GM10266 (cell line): ENCODE data around the gene ZNF213.
A peak's percentile ranks its signal among the peaks of the same experiment; 100 is the strongest.

Source experiments
- DNase-seq: peaks from one replicate; pipeline ENCODE4 v3.0.0; 2012; ENCODE audit errors: extremely low spot score
- CTCF ChIP-seq: IDR thresholded peaks from 2 replicates; pipeline ENCODE4 v1.5.1; 2012; ENCODE audit warnings: mild to moderate bottlenecking, low read depth; ENCODE audit not compliant: control insufficient read depth, insufficient read depth; ENCODE audit errors: missing control alignments

The ZNF213 gene

GRCh38 chr16:3098459-3099394 is 36.1 kb upstream of the ZNF213 start, which contains the start of gene ZSCAN10:
Gene ZSCAN10, minus strand, starts transcription at chr16:3099294. Its CDS starts 6,357 bp downstream, at chr16:3092937.
- DNase-seq: no peak
- TF ChIP-seq CTCF: no peak

GRCh38 chr16:3099395-3099731 is 35.5 kb upstream of the ZNF213 start:
- DNase-seq: no peak
- no peak for TF ChIP-seq CTCF

DNA sequence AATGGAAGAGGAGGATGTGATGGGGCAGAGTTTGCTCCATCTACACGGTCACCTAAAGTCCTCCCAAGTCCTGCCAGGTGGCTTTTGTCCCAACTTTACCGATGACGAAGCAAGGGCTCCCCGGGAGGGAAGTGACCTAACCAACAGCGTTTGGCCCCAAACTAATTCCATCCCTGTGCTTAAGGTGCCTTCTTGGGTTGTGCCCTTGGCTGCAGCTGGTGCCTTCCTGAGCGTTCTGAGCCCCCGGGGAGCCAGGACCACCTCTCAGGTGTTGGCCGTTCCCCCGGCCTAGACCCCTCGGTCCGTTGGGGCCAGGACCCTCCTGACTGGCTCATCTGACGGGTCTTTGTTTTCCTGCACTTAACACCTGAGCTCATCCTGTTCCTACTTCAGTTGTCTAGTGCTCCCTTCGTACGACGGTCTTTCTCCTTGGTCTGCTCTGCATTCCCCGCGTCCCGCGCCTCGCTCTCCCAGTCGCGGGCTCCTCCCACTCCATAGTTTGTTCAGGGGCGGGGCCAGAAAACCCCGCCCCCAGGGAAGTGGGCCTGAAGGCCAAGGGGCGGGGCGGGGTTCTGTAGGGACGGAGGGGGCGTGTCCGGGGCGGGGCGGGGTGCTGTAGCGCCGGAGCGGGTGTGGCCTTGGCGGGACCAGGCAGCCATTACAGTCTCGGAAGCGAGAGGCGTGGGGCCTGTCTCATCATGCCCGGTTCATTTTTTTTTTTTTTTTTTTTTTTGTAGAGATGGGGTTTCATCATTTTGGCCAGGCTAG is 34.9 kb upstream of the ZNF213 start:
- TF ChIP-seq CTCF: no peak
- peak; percentile 98 for DNase-seq

GRCh38 chr16:3101018-3101840 is 33.6 kb upstream of the ZNF213 start:
- DNase-seq: peak; percentile 70
- peak; percentile 81 for TF ChIP-seq CTCF

DNA sequence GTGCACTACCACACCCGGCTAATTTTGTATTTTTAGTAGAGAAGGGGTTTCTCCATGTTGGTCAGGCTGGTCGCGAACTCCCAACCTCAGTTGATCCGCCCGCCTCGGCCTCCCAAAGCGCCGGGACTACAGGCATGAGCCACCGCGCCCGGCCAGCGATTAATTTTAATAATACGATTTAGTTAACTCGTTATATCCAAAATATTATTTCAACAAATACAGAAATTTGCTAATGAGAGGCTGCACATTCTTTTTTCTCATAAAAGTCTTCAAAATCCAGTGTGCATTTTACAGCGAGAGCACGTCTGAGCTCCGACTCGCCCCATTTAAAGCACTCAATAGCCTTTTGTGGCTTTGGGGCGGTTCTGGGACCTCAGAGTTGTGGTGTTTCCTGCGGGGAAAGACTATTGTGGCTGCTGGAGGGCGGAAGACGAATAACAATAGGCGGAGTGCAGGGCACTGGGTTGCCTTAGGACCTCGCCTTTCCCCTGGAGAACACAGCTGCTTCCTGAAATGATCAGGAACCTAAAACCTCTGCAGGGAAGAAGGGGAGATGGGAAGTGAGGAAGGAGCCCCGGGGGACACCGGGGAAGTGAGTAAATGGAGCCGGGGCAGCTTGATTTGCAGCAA is 32.9 kb upstream of the ZNF213 start:
- DNase-seq: no peak
- no peak for TF ChIP-seq CTCF

DNA sequence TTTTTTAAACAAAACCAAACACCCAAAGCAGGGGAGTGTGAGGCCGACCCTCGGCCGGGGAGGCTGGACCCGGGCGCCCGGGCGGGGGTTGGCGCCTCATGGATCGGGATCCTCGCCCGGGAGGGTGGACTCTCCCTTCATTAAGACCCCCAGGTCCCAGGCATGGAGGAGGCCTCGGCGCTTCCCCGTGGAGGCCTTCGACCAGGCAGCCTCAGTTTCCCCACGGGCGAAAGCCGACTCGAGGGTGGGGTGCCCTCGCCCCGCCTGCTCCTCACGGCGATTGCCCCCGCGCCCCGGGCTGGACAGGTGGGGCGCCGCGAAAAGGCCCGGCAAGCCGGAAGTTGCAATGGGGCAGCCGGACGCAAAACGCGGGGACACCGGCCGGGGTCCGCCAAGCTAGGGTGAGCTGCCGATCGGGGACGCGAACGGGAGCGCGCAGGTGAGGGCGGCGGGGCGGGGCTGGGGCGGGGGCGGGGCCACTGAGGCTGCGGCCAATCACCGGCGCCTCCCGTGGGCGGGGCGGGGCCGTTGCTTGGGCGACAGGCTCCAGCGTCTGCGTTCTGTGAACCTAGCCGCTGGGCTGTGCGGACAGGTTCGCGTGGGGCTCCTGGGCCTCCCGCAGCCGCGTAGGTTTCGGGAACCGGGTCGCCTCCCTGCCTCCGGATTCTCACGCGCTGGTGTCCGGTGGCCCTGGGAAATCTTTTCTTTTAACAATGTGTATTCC is 28.5 kb upstream of the ZNF213 start:
- TF ChIP-seq CTCF: no peak
- peak; percentile 99 for DNase-seq
